Measurements from ENCODE around the gene ZNF71. TPM values are rescaled to one million over a fixed set of nuclear protein-coding genes. Genes with fewer than 3 reads are reported as not detected.

The ZNF71 gene
- total and polyA plus RNA-seq, 2 donors (not counting 1 experiment from before 2014, with no cell fraction given), result 4.3 to 9.2 TPM

GRCh38 chr19:56660381-56661107 lies 65.4 kb downstream of the ZNF71 start:
- H3K9me3 ChIP-seq (ENCODE audit: control insufficient read depth, insufficient read depth, low read depth, low read length), result no peaks in the 10 kb centered on the region
- H4K20me1 ChIP-seq (ENCODE audit: control insufficient read depth, extremely low read depth, insufficient read depth, low read length), result no peaks in the 10 kb centered on the region
- H2AFZ ChIP-seq (ENCODE audit: low read length), result no peak overlapping the region
- no peaks in the 10 kb centered on the region for H3K4me1 ChIP-seq (ENCODE audit: control insufficient read depth, extremely low read depth, insufficient read depth, low read length)
- H3K36me3 ChIP-seq (ENCODE audit: control insufficient read depth, insufficient read depth, low read length), result no peaks in the 10 kb centered on the region
- H3K4me3 ChIP-seq (replicated peaks in 1 of 4; ENCODE audit: control extremely low read depth in 1 of 4, insufficient read depth in 1 of 4, low read depth in 3 of 4, low read length in 4 of 4), result no peak overlapping the region
- H3K27me3 ChIP-seq (ENCODE audit: control insufficient read depth, insufficient read depth, low read length), result no peaks in the 10 kb centered on the region
- TF ChIP-seq EZH2 (IDR thresholded peaks at IDR 0.05; ENCODE audit: low read length, missing control alignments) (no peak), CTCF (conservative IDR thresholded peaks at IDR 0.05 in 1 of 2, IDR thresholded peaks at IDR 0.05 in 1 of 2; ENCODE audit: low read depth in 1 of 2, low read length in 2 of 2) (no peak)
- no peak for DNase-seq (ENCODE audit: low read depth in 2 of 2)
- H3K9ac ChIP-seq (ENCODE audit: insufficient read depth, low read length), result no peak overlapping the region
- no peaks in the 10 kb centered on the region for H3K79me2 ChIP-seq (ENCODE audit: control insufficient read depth, insufficient read depth, low read length)
- no peak overlapping the region for H3K27ac ChIP-seq (ENCODE audit: insufficient read depth, low read length)
- H3K4me2 ChIP-seq (ENCODE audit: extremely low read depth, insufficient read depth, low read length), result no peak overlapping the region

DNA sequence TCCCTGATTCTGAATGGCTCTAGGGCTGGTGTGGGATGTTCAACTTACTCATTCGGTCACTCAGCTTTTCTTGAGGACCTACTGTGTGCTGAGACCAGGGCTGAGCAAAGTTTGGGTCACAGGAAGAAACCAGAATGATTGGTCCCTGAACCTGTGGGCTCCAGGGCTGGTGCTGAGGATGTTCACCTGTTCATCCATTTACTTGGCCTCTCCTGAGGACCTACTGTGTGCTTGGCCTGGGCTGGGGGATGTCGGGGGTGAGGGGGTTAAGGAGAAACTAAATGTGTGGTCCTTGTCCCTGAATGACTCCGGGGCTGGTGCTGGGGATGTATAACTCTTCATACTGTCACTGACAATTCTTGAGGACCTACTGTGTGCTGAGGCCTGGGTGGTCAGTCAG lies 66.1 kb downstream of the ZNF71 start:
- Histone ChIP-seq H3K9me3 (ENCODE audit: control insufficient read depth, insufficient read depth, low read depth, low read length) (no peaks in the 10 kb centered on the region), H3K27me3 (ENCODE audit: control insufficient read depth, insufficient read depth, low read length) (no peaks in the 10 kb centered on the region)
- TF ChIP-seq EZH2 (IDR thresholded peaks at IDR 0.05; ENCODE audit: low read length, missing control alignments) (no peak), CTCF (conservative IDR thresholded peaks at IDR 0.05 in 1 of 2, IDR thresholded peaks at IDR 0.05 in 1 of 2; ENCODE audit: low read depth in 1 of 2, low read length in 2 of 2) (no peak)

GRCh38 chr19:56663931-56664500 lies 68.9 kb downstream of the ZNF71 start:
- Histone ChIP-seq H3K4me2 (ENCODE audit: extremely low read depth, insufficient read depth, low read length) (no peak overlapping the region), H3K36me3 (ENCODE audit: control insufficient read depth, insufficient read depth, low read length) (no peaks in the 10 kb centered on the region), H3K27ac (ENCODE audit: insufficient read depth, low read length) (no peak overlapping the region), H3K4me3 (replicated peaks in 1 of 4; ENCODE audit: control extremely low read depth in 1 of 4, insufficient read depth in 1 of 4, low read depth in 3 of 4, low read length in 4 of 4) (no peak overlapping the region), H2AFZ (ENCODE audit: low read length) (no peak overlapping the region), H3K4me1 (ENCODE audit: control insufficient read depth, extremely low read depth, insufficient read depth, low read length) (no peaks in the 10 kb centered on the region), H3K9me3 (ENCODE audit: control insufficient read depth, insufficient read depth, low read depth, low read length) (no peaks in the 10 kb centered on the region), H3K27me3 (ENCODE audit: control insufficient read depth, insufficient read depth, low read length) (no peaks in the 10 kb centered on the region), H4K20me1 (ENCODE audit: control insufficient read depth, extremely low read depth, insufficient read depth, low read length) (no peaks in the 10 kb centered on the region), H3K79me2 (ENCODE audit: control insufficient read depth, insufficient read depth, low read length) (no peaks in the 10 kb centered on the region), H3K9ac (ENCODE audit: insufficient read depth, low read length) (no peak overlapping the region)
- no peak for DNase-seq (ENCODE audit: low read depth in 2 of 2)
- TF ChIP-seq CTCF (conservative IDR thresholded peaks at IDR 0.05 in 1 of 2, IDR thresholded peaks at IDR 0.05 in 1 of 2; ENCODE audit: low read depth in 1 of 2, low read length in 2 of 2) (no peak), EZH2 (IDR thresholded peaks at IDR 0.05; ENCODE audit: low read length, missing control alignments) (no peak)

More for the DNA sequence above, 66.1 kb downstream of the ZNF71 start:
- H3K27ac ChIP-seq (ENCODE audit: insufficient read depth, low read length), result no peak overlapping the region
- H3K36me3 ChIP-seq (ENCODE audit: control insufficient read depth, insufficient read depth, low read length), result no peaks in the 10 kb centered on the region
- no peaks in the 10 kb centered on the region for H3K79me2 ChIP-seq (ENCODE audit: control insufficient read depth, insufficient read depth, low read length)
- no peaks in the 10 kb centered on the region for H3K4me1 ChIP-seq (ENCODE audit: control insufficient read depth, extremely low read depth, insufficient read depth, low read length)
- H3K9ac ChIP-seq (ENCODE audit: insufficient read depth, low read length), result no peak overlapping the region
- no peak for DNase-seq (ENCODE audit: low read depth in 2 of 2)
- H4K20me1 ChIP-seq (ENCODE audit: control insufficient read depth, extremely low read depth, insufficient read depth, low read length), result no peaks in the 10 kb centered on the region
- H2AFZ ChIP-seq (ENCODE audit: low read length), result no peak overlapping the region
- no peak overlapping the region for H3K4me3 ChIP-seq (replicated peaks in 1 of 4; ENCODE audit: control extremely low read depth in 1 of 4, insufficient read depth in 1 of 4, low read depth in 3 of 4, low read length in 4 of 4)
- H3K4me2 ChIP-seq (ENCODE audit: extremely low read depth, insufficient read depth, low read length), result no peak overlapping the region

Measured in fibroblast of lung (primary cell).